ENCODE results near the gene TMTC1.
"Not testable (repeated sequence)": the region's sequence is repeated elsewhere in the genome, so short reads cannot be mapped to it uniquely, and the experiment has no call there.

DNA sequence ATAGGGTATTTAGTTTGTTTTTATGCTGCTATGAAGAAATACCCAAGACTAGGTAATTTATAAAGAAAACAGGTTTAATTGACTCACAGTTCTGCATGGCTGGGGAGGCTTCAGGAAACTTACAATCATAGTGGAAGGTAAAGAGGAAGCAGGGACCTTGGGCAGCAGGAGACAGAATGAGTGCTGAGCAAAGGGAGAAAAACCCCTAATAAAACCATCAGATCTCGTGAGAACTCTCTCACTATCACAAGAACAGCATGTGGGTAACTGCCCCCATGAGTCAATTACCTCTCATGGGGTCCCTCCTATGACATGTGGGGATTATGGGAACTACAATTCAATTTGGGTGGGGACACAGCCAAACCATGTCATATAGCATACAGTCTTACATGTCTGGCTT, 153.6 kb downstream of the TMTC1 start:
- TF ChIP-seq, protein P1, sequence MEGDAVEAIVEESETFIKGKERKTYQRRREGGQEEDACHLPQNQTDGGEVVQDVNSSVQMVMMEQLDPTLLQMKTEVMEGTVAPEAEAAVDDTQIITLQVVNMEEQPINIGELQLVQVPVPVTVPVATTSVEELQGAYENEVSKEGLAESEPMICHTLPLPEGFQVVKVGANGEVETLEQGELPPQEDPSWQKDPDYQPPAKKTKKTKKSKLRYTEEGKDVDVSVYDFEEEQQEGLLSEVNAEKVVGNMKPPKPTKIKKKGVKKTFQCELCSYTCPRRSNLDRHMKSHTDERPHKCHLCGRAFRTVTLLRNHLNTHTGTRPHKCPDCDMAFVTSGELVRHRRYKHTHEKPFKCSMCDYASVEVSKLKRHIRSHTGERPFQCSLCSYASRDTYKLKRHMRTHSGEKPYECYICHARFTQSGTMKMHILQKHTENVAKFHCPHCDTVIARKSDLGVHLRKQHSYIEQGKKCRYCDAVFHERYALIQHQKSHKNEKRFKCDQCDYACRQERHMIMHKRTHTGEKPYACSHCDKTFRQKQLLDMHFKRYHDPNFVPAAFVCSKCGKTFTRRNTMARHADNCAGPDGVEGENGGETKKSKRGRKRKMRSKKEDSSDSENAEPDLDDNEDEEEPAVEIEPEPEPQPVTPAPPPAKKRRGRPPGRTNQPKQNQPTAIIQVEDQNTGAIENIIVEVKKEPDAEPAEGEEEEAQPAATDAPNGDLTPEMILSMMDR (IDR thresholded peaks at IDR 0.05 in 8 of 11, conservative IDR thresholded peaks at IDR 0.05 in 3 of 11), result not testable (repeated sequence)
- not testable (repeated sequence) for TF ChIP-seq POLR2A (IDR thresholded peaks at IDR 0.05)

All from spleen (tissue), 7 donors.